Progenitor cell of endocrine pancreas (in vitro differentiated cells): Measurements from ENCODE around the gene PARVA. TPM values are rescaled to one million over a fixed set of nuclear protein-coding genes. Genes with fewer than 3 reads are reported as not detected.

Experiments used
- DNase-seq: peaks from one replicate; pipeline ENCODE4 v3.0.0; 2021; ENCODE audit warnings: low spot score; ENCODE audit not compliant: unreplicated experiment
- H3K27ac Mint-ChIP-seq: 2 replicates; pipeline ENCODE4 v1.8.0; 2021; ENCODE audit warnings: mild to moderate bottlenecking, moderate library complexity, mixed read lengths
- H3K27me3 Mint-ChIP-seq: 2 replicates; pipeline ENCODE4 v1.8.0; 2021; ENCODE audit warnings: mixed read lengths
- H3K36me3 Mint-ChIP-seq: 2 replicates; pipeline ENCODE4 v1.8.0; 2022; ENCODE audit warnings: mixed read lengths; ENCODE audit not compliant: insufficient read depth
- H3K4me1 Mint-ChIP-seq: 2 replicates; pipeline ENCODE4 v1.8.0; 2021; ENCODE audit warnings: low read depth, mixed read lengths
- H3K4me3 Mint-ChIP-seq: 2 replicates; pipeline ENCODE4 v1.8.0; 2021; ENCODE audit warnings: low read depth, mild to moderate bottlenecking, moderate library complexity, mixed read lengths
- H3K9me3 Mint-ChIP-seq: 2 replicates; pipeline ENCODE4 v1.8.0; 2021; ENCODE audit warnings: low read depth, mixed read lengths
- CTCF ChIP-seq: fragments of 200-600 bp; sonication (generic); IDR thresholded peaks from one replicate; pipeline ENCODE4 v1.5.0; 2021; ENCODE audit warnings: antibody characterized with exemption, mild to moderate bottlenecking; ENCODE audit not compliant: unreplicated experiment
- total RNA-seq: library from RNA; stranded (reverse); gene quantifications from 2 replicates; pipeline ENCODE4 v1.2.1, GENCODE V29; 2021

PARVA gene
- total RNA-seq, 1 donor from 2014 or later, result 49.3 TPM

- Mint-ChIP-seq H3K27me3 (no peaks in the 10 kb centered on the region), H3K36me3 (peaks cover 11% of the 10 kb centered on the region), H3K4me3 (no peak overlapping the region), H3K27ac (no peak overlapping the region), H3K4me1 (peaks cover 7% of the 10 kb centered on the region), H3K9me3 (no peaks in the 10 kb centered on the region)
- no peak for DNase-seq
- TF ChIP-seq CTCF, result no peak
Measured at GRCh38 chr11:12525466-12526055, 148.2 kb downstream of the PARVA start.

- Mint-ChIP-seq H3K36me3 (peaks cover 11% of the 10 kb centered on the region), H3K4me3 (no peak overlapping the region), H3K9me3 (no peaks in the 10 kb centered on the region), H3K4me1 (peaks cover 7% of the 10 kb centered on the region), H3K27ac (no peak overlapping the region), H3K27me3 (no peaks in the 10 kb centered on the region)
- no peak for TF ChIP-seq CTCF
- DNase-seq, result no peak
Measured at GRCh38 chr11:12526789-12527188, 149.4 kb downstream of the PARVA start.

- Mint-ChIP-seq H3K36me3 (peaks cover 14% of the 10 kb centered on the region), H3K4me1 (peaks cover 6% of the 10 kb centered on the region), H3K27ac (no peak overlapping the region), H3K4me3 (no peak overlapping the region), H3K27me3 (no peaks in the 10 kb centered on the region), H3K9me3 (no peaks in the 10 kb centered on the region)
- DNase-seq, result no peak
- TF ChIP-seq CTCF, result no peak
Measured at GRCh38 chr11:12528487-12528886, 151.1 kb downstream of the PARVA start.

- H3K27me3 Mint-ChIP-seq, result no peaks in the 10 kb centered on the region
- no peak for TF ChIP-seq CTCF
- DNase-seq, result no peak
- H3K27ac Mint-ChIP-seq, result no peak overlapping the region
- peaks cover 14% of the 10 kb centered on the region for H3K36me3 Mint-ChIP-seq
- no peaks in the 10 kb centered on the region for H3K9me3 Mint-ChIP-seq
- H3K4me1 Mint-ChIP-seq, result peaks cover 5% of the 10 kb centered on the region
- no peak overlapping the region for H3K4me3 Mint-ChIP-seq
Measured at GRCh38 chr11:12529041-12529440, 151.7 kb downstream of the PARVA start.

GRCh38 chr11:12529793-12530192 lies 152.4 kb downstream of the PARVA start:
- H3K4me1 Mint-ChIP-seq, result peaks cover 5% of the 10 kb centered on the region
- DNase-seq, result no peak
- H3K36me3 Mint-ChIP-seq, result peaks cover 10% of the 10 kb centered on the region
- no peak overlapping the region for H3K27ac Mint-ChIP-seq
- H3K9me3 Mint-ChIP-seq, result no peaks in the 10 kb centered on the region
- H3K27me3 Mint-ChIP-seq, result no peaks in the 10 kb centered on the region
- TF ChIP-seq CTCF, result no peak
- no peak overlapping the region for H3K4me3 Mint-ChIP-seq
